Hepatocyte (in vitro differentiated cells): ENCODE measurements around the gene SPATC1L. TPM values are rescaled to one million over a fixed set of nuclear protein-coding genes. Genes with fewer than 3 reads are reported as not detected.
"Not testable (repeated sequence)": the region's sequence is repeated elsewhere in the genome, so short reads cannot be mapped to it uniquely, and the experiment has no call there.

ENCODE experiments used
- DNase-seq: peaks from one replicate; pipeline ENCODE4 v3.0.0-alpha.2; 2016; ENCODE audit warnings: low spot score
- H2AFZ ChIP-seq: fragments of 200-600 bp; sonication (generic); 2 replicates; pipeline ENCODE4 v1.6.0; 2016; ENCODE audit warnings: antibody characterized with exemption, mild to moderate bottlenecking
- H3K27ac ChIP-seq: fragments of 200-600 bp; sonication (generic); 2 replicates; pipeline ENCODE4 v1.5.1; 2016; ENCODE audit warnings: mild to moderate bottlenecking
- H3K27me3 ChIP-seq: fragments of 200-600 bp; sonication (generic); 2 replicates; pipeline ENCODE4 v1.6.1; 2016
- H3K36me3 ChIP-seq: fragments of 200-600 bp; sonication (generic); replicated peaks from 2 replicates; pipeline ENCODE4 v1.5.1; 2016; ENCODE audit warnings: low read depth; ENCODE audit not compliant: insufficient read depth
- H3K4me1 ChIP-seq: fragments of 200-600 bp; sonication (generic); 2 replicates; pipeline ENCODE4 v1.5.1; 2016; ENCODE audit warnings: mild to moderate bottlenecking, moderate library complexity; ENCODE audit not compliant: insufficient read depth
- H3K4me2 ChIP-seq: fragments of 200-600 bp; sonication (generic); 2 replicates; pipeline ENCODE4 v1.6.0; 2016
- H3K4me3 ChIP-seq: fragments of 200-600 bp; sonication (generic); 2 replicates; pipeline ENCODE4 v1.5.1; 2016; ENCODE audit warnings: mild to moderate bottlenecking
- H3K79me2 ChIP-seq: fragments of 200-600 bp; sonication (generic); 2 replicates; pipeline ENCODE4 v1.6.0; 2017; ENCODE audit warnings: mild to moderate bottlenecking
- H3K9me2 ChIP-seq: fragments of 200-600 bp; sonication (generic); replicated peaks from 2 replicates; pipeline ENCODE4 v1.6.0; 2017; ENCODE audit warnings: mild to moderate bottlenecking; ENCODE audit not compliant: insufficient read depth
- H3K9me3 ChIP-seq: fragments of 200-600 bp; sonication (generic); 2 replicates; pipeline ENCODE4 v1.5.1; 2016; ENCODE audit warnings: low read depth, mild to moderate bottlenecking
- H4K20me1 ChIP-seq: fragments of 200-600 bp; sonication (generic); 2 replicates; pipeline ENCODE4 v1.6.0; 2016; ENCODE audit warnings: mild to moderate bottlenecking; ENCODE audit not compliant: insufficient read depth, poor library complexity, severe bottlenecking
- CTCF ChIP-seq: fragments of 200-600 bp; sonication (generic); IDR thresholded peaks from 2 replicates; pipeline ENCODE4 v1.5.1; 2016; ENCODE audit warnings: antibody characterized with exemption, mild to moderate bottlenecking; ENCODE audit not compliant: poor library complexity
- EZH2 ChIP-seq: fragments of 200-600 bp; sonication (generic); IDR thresholded peaks from 2 replicates; pipeline ENCODE4 v1.6.1; 2016; ENCODE audit warnings: antibody characterized with exemption, mild to moderate bottlenecking, borderline replicate concordance
- EZH2phosphoT487 ChIP-seq: fragments of 200-600 bp; sonication (generic); IDR thresholded peaks from one replicate; pipeline ENCODE4 v1.6.1; 2018; ENCODE audit warnings: antibody characterized with exemption, mild to moderate bottlenecking, low read depth, moderate library complexity; ENCODE audit not compliant: unreplicated experiment, severe bottlenecking
- WGBS: methylation state at CpG from one replicate; pipeline ENCODE4 v1.1.6; 2016; ENCODE audit warnings: low lambda C conversion rate; ENCODE audit errors: missing lambda C conversion rate; 5-methylcytosine and 5-hydroxymethylcytosine counted together
- polyA plus RNA-seq: library from polyadenylated mRNA; unstranded; fragments of >200 nt; fragmentation: Nextera tagmentation; extraction: Ambion mirVana; gene quantifications from 2 replicates; pipeline ENCODE4 v1.2.1, GENCODE V29; 2016
- total RNA-seq: library from RNA; depleted of rRNA; stranded (reverse); fragments of >200 nt; gene quantifications from 2 replicates; pipeline ENCODE4 v1.2.3, GENCODE V29; 2014

The SPATC1L gene
- total and polyA plus RNA-seq, 2 experiments from 2014 or later = 10.1 to 24.2 TPM

- Histone ChIP-seq H3K4me1 (peaks cover 8% of the 10 kb centered on the region), H3K27me3 (no peaks in the 10 kb centered on the region), H3K4me2 (peak overlapping the region; percentile 80), H3K4me3 (no peak overlapping the region), H3K9me2 (no peaks in the 10 kb centered on the region), H3K9me3 (no peaks in the 10 kb centered on the region), H2AFZ (no peak overlapping the region), H3K79me2 (no peaks in the 10 kb centered on the region), H3K27ac (peak overlapping the region; percentile 76), H3K36me3 (no peaks in the 10 kb centered on the region), H4K20me1 (no peaks in the 10 kb centered on the region)
- TF ChIP-seq EZH2phosphoT487 (no peak), EZH2 (no peak), CTCF (no peak)
- DNase-seq = no peak
- 83% methylated on average over 19 of the region's 21 CpGs for WGBS
Observed at GRCh38 chr21:46142582-46143473, 41.4 kb downstream of the SPATC1L start.

GRCh38 chr21:46141767-46142581 lies 42.3 kb downstream of the SPATC1L start:
- no peak overlapping the region for H3K27ac ChIP-seq
- H3K4me1 ChIP-seq = peaks cover 8% of the 10 kb centered on the region
- TF ChIP-seq EZH2phosphoT487 (no peak), CTCF (no peak), EZH2 (no peak)
- H3K27me3 ChIP-seq = no peaks in the 10 kb centered on the region
- H3K9me2 ChIP-seq = no peaks in the 10 kb centered on the region
- no peaks in the 10 kb centered on the region for H3K36me3 ChIP-seq
- WGBS = 60% methylated on average over 43 of the region's 45 CpGs
- no peaks in the 10 kb centered on the region for H3K79me2 ChIP-seq
- H3K9me3 ChIP-seq = no peaks in the 10 kb centered on the region
- H2AFZ ChIP-seq = no peak overlapping the region
- H3K4me3 ChIP-seq = no peak overlapping the region
- H3K4me2 ChIP-seq = peak overlapping the region; percentile 49
- DNase-seq = no peak
- no peaks in the 10 kb centered on the region for H4K20me1 ChIP-seq

- not testable (repeated sequence) for H3K9me3 ChIP-seq, H3K36me3 ChIP-seq, H3K27me3 ChIP-seq, H3K4me1 ChIP-seq, H3K4me3 ChIP-seq, H3K79me2 ChIP-seq, H3K27ac ChIP-seq, DNase-seq, H2AFZ ChIP-seq, H4K20me1 ChIP-seq, H3K9me2 ChIP-seq
- peak overlapping the region; percentile 65 for H3K4me2 ChIP-seq
- WGBS = 44% methylated on average over 23 of the region's 29 CpGs
Observed at GRCh38 chr21:46140352-46141003, 43.8 kb downstream of the SPATC1L start.
